Measurements from ENCODE around the gene SALL1.

SALL1 gene

DNA sequence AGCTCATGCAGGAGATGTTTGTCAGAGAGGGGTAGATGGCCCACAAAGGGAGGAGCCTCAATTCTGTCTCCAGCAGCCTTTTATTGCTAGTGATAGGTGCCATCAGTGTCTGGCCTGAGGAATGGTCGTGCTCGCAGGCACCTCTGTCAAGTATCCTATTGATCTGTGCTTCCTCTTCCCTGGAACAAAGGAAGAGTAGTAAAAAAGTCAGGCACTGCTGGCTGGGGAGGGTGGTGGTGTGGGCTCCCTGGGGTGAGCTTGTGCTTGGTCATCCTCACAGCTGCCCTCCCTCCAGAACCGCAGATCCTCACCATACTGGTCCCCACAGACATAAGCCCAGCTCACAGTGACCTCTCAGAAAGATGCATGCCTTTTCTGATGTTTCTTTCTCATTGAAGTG is 15.0 kb upstream of the SALL1 start:
- Histone ChIP-seq H3K9me2 (replicated peaks; ENCODE audit: low read depth, low read length) (no peaks in the 10 kb centered on the region), H3K36me3 (ENCODE audit: insufficient read depth, low read length) (no peaks in the 10 kb centered on the region), H2AFZ (ENCODE audit: low read length) (no peak overlapping the region), H3K27me3 (ENCODE audit: insufficient read depth, low read length, poor library complexity, severe bottlenecking) (no peaks in the 10 kb centered on the region), H3K4me1 (ENCODE audit: insufficient read depth, low read length, poor library complexity, severe bottlenecking) (no peaks in the 10 kb centered on the region), H3F3A (ENCODE audit: low read depth) (no peaks in the 10 kb centered on the region), H4K20me1 (ENCODE audit: insufficient read depth, low read length, poor library complexity, severe bottlenecking) (no peaks in the 10 kb centered on the region), H3K4me3 (ENCODE audit: low read length, poor library complexity, severe bottlenecking) (no peak overlapping the region), H3K4me2 (ENCODE audit: low read depth, low read length, poor library complexity, severe bottlenecking) (no peak overlapping the region), H3K79me2 (ENCODE audit: insufficient read depth, low read length) (no peaks in the 10 kb centered on the region), H3K9me3 (ENCODE audit: insufficient read depth, low read depth, low read length) (no peaks in the 10 kb centered on the region), H3K9ac (ENCODE audit: low read depth, low read length, poor library complexity, severe bottlenecking) (no peak overlapping the region)
- TF ChIP-seq EZH2phosphoT487 (IDR thresholded peaks at IDR 0.05; ENCODE audit: borderline replicate concordance), result no peak

DNA sequence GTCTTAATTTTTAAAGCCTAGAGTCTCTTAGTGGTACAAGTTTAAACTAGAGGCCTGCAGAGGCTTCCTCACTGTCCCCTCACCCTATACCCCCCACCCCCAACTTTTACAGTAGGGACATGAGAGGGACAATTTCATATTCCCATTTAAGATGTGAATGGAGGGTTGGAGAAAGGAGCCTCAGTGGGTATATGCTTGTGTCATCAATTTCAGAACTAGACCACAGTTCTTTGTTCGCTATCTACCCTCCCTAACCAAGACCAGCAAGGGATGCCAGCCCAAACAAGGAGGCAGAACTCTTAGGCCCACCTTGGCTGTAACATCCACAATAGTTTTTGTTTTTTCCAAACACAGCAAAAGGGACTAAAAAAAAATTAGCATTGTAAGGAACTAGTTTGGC is 14.0 kb upstream of the SALL1 start:
- no peak overlapping the region for H3K4me3 ChIP-seq (ENCODE audit: low read length, poor library complexity, severe bottlenecking)
- no peak overlapping the region for H3K9ac ChIP-seq (ENCODE audit: low read depth, low read length, poor library complexity, severe bottlenecking)
- no peak overlapping the region for H2AFZ ChIP-seq (ENCODE audit: low read length)
- H3K79me2 ChIP-seq (ENCODE audit: insufficient read depth, low read length), result no peaks in the 10 kb centered on the region
- H3K27me3 ChIP-seq (ENCODE audit: insufficient read depth, low read length, poor library complexity, severe bottlenecking), result no peaks in the 10 kb centered on the region
- no peak for TF ChIP-seq EZH2phosphoT487 (IDR thresholded peaks at IDR 0.05; ENCODE audit: borderline replicate concordance)
- TF ChIP-seq, protein P1, sequence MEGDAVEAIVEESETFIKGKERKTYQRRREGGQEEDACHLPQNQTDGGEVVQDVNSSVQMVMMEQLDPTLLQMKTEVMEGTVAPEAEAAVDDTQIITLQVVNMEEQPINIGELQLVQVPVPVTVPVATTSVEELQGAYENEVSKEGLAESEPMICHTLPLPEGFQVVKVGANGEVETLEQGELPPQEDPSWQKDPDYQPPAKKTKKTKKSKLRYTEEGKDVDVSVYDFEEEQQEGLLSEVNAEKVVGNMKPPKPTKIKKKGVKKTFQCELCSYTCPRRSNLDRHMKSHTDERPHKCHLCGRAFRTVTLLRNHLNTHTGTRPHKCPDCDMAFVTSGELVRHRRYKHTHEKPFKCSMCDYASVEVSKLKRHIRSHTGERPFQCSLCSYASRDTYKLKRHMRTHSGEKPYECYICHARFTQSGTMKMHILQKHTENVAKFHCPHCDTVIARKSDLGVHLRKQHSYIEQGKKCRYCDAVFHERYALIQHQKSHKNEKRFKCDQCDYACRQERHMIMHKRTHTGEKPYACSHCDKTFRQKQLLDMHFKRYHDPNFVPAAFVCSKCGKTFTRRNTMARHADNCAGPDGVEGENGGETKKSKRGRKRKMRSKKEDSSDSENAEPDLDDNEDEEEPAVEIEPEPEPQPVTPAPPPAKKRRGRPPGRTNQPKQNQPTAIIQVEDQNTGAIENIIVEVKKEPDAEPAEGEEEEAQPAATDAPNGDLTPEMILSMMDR (conservative IDR thresholded peaks at IDR 0.05; ENCODE audit: low read length), result no peak
- no peaks in the 10 kb centered on the region; the same call in 1 of the 2 replicates for H3K9me2 ChIP-seq (replicated peaks; ENCODE audit: low read depth, low read length)
- no peaks in the 10 kb centered on the region for H3F3A ChIP-seq (ENCODE audit: low read depth)
- H3K4me2 ChIP-seq (ENCODE audit: low read depth, low read length, poor library complexity, severe bottlenecking), result no peak overlapping the region
- H3K36me3 ChIP-seq (ENCODE audit: insufficient read depth, low read length), result no peaks in the 10 kb centered on the region
- no peaks in the 10 kb centered on the region for H4K20me1 ChIP-seq (ENCODE audit: insufficient read depth, low read length, poor library complexity, severe bottlenecking)
- no peaks in the 10 kb centered on the region for H3K9me3 ChIP-seq (ENCODE audit: insufficient read depth, low read depth, low read length)
- H3K4me1 ChIP-seq (ENCODE audit: insufficient read depth, low read length, poor library complexity, severe bottlenecking), result no peaks in the 10 kb centered on the region

DNA sequence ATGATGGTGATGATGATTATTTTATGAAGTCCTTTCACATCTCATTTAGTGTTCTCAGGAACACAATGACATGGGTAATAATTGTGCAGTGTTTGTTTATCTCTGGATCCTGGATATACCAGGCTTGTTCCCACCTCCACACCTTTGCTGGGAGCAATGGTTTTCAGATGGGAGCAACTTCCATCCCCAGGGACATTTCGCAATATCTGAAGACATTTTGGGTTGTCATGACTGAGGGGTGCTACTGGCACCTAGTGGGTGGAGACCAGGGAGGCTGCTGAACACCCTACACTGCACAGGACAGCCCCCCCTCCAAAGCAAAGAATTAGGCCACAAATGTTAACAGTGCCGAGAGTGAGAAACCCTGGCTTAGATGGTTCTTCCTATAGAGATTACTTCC is 13.5 kb upstream of the SALL1 start:
- H3K36me3 ChIP-seq (ENCODE audit: insufficient read depth, low read length), result no peaks in the 10 kb centered on the region
- TF ChIP-seq EZH2phosphoT487 (IDR thresholded peaks at IDR 0.05; ENCODE audit: borderline replicate concordance), result no peak
- TF ChIP-seq, protein P1 (conservative IDR thresholded peaks at IDR 0.05; ENCODE audit: low read length), result no peak
- H3F3A ChIP-seq (ENCODE audit: low read depth), result no peaks in the 10 kb centered on the region
- no peaks in the 10 kb centered on the region for H3K27me3 ChIP-seq (ENCODE audit: insufficient read depth, low read length, poor library complexity, severe bottlenecking)
- no peaks in the 10 kb centered on the region for H3K79me2 ChIP-seq (ENCODE audit: insufficient read depth, low read length)
- H4K20me1 ChIP-seq (ENCODE audit: insufficient read depth, low read length, poor library complexity, severe bottlenecking), result no peaks in the 10 kb centered on the region
- no peaks in the 10 kb centered on the region; the same call in 1 of the 2 replicates for H3K9me2 ChIP-seq (replicated peaks; ENCODE audit: low read depth, low read length)
- H3K9ac ChIP-seq (ENCODE audit: low read depth, low read length, poor library complexity, severe bottlenecking), result no peak overlapping the region
- no peak overlapping the region for H3K4me2 ChIP-seq (ENCODE audit: low read depth, low read length, poor library complexity, severe bottlenecking)
- H3K9me3 ChIP-seq (ENCODE audit: insufficient read depth, low read depth, low read length), result no peaks in the 10 kb centered on the region
- no peak overlapping the region for H3K4me3 ChIP-seq (ENCODE audit: low read length, poor library complexity, severe bottlenecking)
- no peaks in the 10 kb centered on the region for H3K4me1 ChIP-seq (ENCODE audit: insufficient read depth, low read length, poor library complexity, severe bottlenecking)
- H2AFZ ChIP-seq (ENCODE audit: low read length), result no peak overlapping the region

DNA sequence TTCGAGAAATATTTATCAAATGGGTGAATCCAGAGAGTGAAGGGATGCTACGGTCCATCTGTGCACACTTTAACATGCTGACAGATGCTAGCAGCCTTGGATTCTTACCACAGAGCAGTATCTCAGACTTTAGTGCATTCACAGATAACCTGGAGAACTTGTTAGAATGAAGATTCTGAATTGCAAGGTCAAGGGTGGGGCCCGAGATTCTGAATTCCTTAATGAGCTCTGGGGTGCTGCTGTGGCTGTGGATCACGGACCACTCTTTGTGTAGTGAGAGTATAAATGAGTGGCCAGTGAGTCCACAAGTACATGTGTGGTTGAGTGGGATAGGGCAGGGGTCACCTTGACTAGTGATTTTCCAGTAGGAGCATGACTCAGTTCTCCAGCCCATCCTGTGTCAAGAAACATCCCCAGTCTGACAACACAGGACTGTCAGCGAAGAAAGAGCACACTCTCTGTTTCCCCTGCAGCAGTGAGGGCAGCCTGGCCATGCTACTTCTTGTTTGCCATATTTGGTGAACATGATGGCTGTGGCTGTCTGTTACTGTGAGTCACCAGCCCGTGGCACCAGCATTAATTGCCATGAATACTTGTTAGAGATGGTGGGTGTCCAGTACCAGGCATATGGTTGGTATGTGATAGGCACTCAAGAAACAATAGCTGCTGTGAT is 13.0 kb upstream of the SALL1 start:
- Histone ChIP-seq H3K9me2 (replicated peaks; ENCODE audit: low read depth, low read length) (no peaks in the 10 kb centered on the region; the same call in 1 of the 2 replicates), H3F3A (ENCODE audit: low read depth) (no peaks in the 10 kb centered on the region), H3K79me2 (ENCODE audit: insufficient read depth, low read length) (no peaks in the 10 kb centered on the region), H3K9ac (ENCODE audit: low read depth, low read length, poor library complexity, severe bottlenecking) (no peak overlapping the region), H3K4me3 (ENCODE audit: low read length, poor library complexity, severe bottlenecking) (no peak overlapping the region), H2AFZ (ENCODE audit: low read length) (no peak overlapping the region), H4K20me1 (ENCODE audit: insufficient read depth, low read length, poor library complexity, severe bottlenecking) (no peaks in the 10 kb centered on the region), H3K4me2 (ENCODE audit: low read depth, low read length, poor library complexity, severe bottlenecking) (no peak overlapping the region), H3K9me3 (ENCODE audit: insufficient read depth, low read depth, low read length) (no peaks in the 10 kb centered on the region), H3K36me3 (ENCODE audit: insufficient read depth, low read length) (no peaks in the 10 kb centered on the region), H3K27me3 (ENCODE audit: insufficient read depth, low read length, poor library complexity, severe bottlenecking) (no peaks in the 10 kb centered on the region), H3K4me1 (ENCODE audit: insufficient read depth, low read length, poor library complexity, severe bottlenecking) (no peaks in the 10 kb centered on the region)
- TF ChIP-seq EZH2phosphoT487 (IDR thresholded peaks at IDR 0.05; ENCODE audit: borderline replicate concordance), result no peak
- TF ChIP-seq, protein P1 (conservative IDR thresholded peaks at IDR 0.05; ENCODE audit: low read length), result no peak

Data from Loucy (cell line).